Middle frontal gyrus (tissue), 1 donor: ENCODE measurements around the gene MAG.

Source experiments
- DNase-seq: peaks from one replicate; pipeline ENCODE4 v3.0.0-alpha.2; 2015; ENCODE audit warnings: low spot score; ENCODE audit errors: extremely low spot score

Gene MAG

DNA sequence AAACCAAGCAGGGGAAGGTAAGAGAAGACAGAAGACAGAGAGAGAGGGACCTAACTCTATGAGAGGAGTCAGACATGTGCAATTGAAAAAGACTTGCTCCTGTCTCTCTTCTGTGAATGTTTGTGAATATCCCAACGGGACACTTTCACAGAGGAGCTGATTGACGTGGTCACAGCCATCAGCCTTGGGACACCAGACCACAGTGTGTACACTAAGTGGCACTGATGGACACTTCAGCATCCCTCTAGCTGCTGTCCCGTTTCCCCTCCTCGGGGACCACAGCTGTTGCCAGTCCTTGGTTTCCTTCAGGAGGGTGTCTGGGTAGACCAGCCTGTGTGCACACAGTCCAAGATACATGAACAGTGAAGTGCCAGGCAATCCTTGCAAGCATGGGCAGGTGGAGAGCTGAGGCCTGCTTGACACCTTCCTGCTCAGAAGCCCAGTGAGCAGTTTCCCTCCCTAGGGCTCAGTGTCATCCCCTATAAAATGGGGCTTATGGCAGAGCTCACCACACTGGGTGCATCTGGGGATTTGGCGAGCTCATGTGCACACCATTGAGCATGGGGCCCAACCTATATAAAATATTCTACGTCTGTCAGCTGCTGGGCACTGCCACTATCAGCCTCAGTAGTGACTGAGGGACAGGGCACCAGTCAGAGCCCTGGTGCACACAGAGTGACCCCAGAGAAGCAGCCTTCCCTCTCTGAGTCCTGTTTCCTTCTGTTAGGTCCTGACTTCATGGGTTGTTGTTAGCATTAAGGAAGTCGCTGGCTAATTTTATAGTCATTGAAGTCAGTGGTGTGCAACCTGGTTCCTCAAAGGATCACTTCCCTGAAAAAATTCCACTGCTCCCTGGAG lies 27.5 kb upstream of the MAG start:
- no peak for DNase-seq

- no peak for DNase-seq
Measured at GRCh38 chr19:35265126-35265899, 26.6 kb upstream of the MAG start.

DNA sequence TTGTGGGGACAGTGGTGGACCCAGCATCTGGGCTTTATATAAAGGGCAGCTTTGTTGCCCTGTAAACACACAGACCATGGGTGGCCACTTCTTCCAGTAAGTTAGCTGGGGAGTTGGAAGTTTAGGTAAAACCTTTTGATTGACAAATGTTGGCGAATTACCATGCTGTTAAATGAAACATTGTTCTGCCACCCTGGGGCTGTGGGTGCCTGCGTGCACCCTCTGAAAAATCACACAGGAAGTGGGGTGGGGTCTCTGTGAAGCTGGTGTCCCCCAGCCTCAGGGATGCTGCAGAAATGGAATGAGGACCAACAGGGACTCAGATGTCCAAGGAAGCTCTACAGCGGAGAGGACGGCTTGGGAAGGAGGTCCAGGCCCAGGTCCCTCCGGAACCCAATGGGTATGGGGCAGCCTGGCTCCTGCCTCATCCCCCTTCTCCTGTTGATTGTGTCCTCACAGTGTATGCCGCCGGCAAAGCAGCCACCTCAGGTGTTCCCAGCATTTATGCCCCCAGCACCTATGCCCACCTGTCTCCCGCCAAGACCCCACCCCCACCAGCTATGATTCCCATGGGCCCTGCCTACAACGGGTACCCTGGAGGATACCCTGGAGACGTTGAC lies 26.0 kb upstream of the MAG start:
- DNase-seq: no peak

GRCh38 chr19:35266520-35267352 lies 25.2 kb upstream of the MAG start:
- DNase-seq: no peak

DNA sequence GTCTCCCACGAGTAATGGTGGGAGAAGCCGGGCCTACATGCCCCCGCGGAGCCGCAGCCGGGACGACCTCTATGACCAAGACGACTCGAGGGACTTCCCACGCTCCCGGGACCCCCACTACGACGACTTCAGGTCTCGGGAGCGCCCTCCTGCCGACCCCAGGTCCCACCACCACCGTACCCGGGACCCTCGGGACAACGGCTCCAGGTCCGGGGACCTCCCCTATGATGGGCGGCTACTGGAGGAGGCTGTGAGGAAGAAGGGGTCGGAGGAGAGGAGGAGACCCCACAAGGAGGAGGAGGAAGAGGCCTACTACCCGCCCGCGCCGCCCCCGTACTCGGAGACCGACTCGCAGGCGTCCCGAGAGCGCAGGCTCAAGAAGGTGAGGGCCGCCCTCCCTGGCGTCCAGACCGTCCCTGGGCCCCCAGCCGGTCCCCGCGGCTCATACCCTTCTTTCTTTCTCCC lies 24.6 kb upstream of the MAG start:
- DNase-seq: no peak

DNA sequence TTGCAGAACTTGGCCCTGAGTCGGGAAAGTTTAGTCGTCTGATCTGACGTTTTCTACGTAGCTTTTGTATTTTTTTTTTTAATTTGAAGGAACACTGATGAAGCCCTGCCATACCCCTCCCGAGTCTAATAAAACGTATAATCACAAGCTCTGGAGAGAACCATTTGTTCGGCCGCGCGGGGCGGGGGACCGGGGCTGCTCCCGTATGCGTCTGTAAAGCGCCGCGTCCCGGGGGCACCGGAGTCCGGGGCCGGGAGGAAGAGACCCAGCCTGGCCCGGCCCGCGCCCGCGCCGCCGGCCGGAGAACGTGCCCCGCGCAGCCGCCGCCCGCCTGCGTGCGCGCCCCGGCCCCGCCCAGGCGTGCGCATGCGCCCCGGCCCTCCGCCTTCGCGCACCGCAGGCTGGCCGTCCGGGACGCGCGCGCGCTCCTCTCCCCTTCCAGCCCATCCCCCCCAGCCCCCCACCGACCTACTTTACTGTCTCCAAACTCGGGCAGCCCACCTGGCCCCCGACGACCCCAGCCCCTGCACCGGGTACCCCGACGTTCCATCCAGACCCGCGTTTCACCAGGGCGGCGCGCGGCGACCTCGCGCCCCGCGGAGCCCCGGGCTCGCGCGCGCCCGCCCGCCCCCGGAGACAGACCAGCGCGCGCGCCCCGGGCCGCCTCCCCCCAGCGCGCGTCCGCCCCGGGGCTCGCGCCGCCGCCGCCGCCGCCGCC lies 24.0 kb upstream of the MAG start:
- DNase-seq: no peak

- DNase-seq: no peak
Measured at GRCh38 chr19:35268536-35269437, 23.2 kb upstream of the MAG start, which contains the start of gene USF2. TSS of gene USF2 (plus strand) at chr19:35268962. CDS start at chr19:35269102, 140 bp downstream.

GRCh38 chr19:35269438-35270117 lies 22.4 kb upstream of the MAG start:
- DNase-seq: no peak

GRCh38 chr19:35270381-35270811 lies 21.6 kb upstream of the MAG start:
- DNase-seq: no peak

- no peak for DNase-seq
Measured at GRCh38 chr19:35271546-35271945, 20.4 kb upstream of the MAG start.

DNA sequence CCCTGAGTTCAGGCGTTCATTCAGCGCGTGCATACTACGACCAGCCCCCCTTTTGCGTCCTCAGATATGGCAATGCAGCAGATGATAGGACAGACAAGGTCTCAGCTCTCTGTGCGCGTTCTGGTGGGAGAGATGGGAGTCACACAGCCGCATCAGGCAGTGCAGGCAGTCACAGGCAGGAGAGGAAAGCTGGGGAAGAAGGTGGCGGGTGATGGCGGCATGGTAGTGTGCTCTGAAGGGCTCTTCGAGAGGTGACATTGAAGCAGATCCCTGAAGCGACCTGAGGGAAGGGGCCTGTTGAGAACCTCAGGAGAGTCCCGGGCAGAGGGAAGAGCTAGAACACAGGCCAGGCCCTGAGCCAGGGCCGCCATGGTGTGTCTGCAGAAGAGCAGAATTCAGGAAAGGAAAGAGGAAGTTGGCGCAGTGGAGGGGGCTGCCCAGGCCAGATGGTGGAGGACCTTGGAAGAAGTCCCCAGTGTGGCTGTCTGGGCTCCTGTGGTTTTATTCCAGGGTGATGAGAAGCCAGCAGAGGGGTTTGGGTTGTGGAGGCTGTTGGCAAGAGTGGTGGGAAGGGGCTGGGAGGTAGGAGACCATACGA lies 19.7 kb upstream of the MAG start:
- DNase-seq: no peak

DNA sequence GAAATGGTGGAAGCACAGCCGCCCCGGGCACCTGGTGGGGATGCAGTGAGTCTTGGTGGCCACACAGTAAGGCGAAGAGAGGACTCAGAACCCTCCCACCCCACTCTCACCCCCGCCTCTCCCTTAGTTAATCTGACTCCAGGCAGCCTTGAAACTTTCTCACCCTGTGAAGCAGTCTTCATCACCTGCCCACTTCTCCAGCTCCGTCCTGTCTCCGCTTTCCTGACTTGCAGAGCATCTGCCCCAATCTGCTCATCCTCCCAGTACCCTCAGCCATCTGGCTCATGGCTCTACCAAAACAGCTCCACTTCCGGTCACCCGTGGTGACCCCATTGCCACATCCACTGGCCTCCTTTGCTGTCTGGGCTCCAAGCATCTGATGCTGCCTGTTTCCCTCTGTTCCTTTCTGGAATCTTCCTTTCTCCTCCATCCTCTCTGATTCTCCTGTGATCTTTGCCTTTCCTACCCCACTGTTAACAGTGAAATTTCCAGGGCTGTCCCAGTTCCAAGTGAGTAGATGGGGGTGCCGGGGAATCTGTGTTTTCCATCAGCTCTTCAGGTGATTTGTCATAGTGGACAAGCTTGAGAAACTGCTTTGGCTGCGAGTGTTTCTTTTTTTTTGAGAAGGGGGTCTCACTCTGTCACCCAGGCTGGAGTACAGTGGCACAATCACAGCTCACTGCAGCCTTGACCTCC lies 18.9 kb upstream of the MAG start:
- DNase-seq: no peak

GRCh38 chr19:35273686-35274259 lies 18.2 kb upstream of the MAG start:
- DNase-seq: no peak

GRCh38 chr19:35274323-35274722 lies 17.6 kb upstream of the MAG start:
- DNase-seq: no peak

- no peak for DNase-seq
Measured at GRCh38 chr19:35276706-35277281, 15.2 kb upstream of the MAG start.

- no peak for DNase-seq
Measured at GRCh38 chr19:35278578-35279284, 13.2 kb upstream of the MAG start.
